Embryonic facial prominence (tissue), 1 donor: Measurements from ENCODE around the gene MMP25.
A peak's percentile ranks its signal among the peaks of the same experiment; 100 is the strongest.

ENCODE experiments used
- DNase-seq: peaks from one replicate; pipeline ENCODE4 v3.0.0-alpha.2; 2016; ENCODE audit errors: extremely low spot score

Gene MMP25

GRCh38 chr16:3015865-3016521 is 30.4 kb upstream of the MMP25 start:
- DNase-seq = no peak

GRCh38 chr16:3017344-3017743 is 29.0 kb upstream of the MMP25 start:
- no peak for DNase-seq

GRCh38 chr16:3017794-3018506 is 28.4 kb upstream of the MMP25 start, which contains the start of gene CLDN6:
Gene CLDN6, minus strand, starts transcription at chr16:3018183. Its CDS starts 2,162 bp downstream, at chr16:3016021.
- no peak for DNase-seq

GRCh38 chr16:3019594-3020246 is 26.6 kb upstream of the MMP25 start:
- no peak for DNase-seq

GRCh38 chr16:3020247-3020603 is 26.1 kb upstream of the MMP25 start, which contains the start of gene TNFRSF12A:
Gene TNFRSF12A, plus strand, starts transcription at chr16:3020368. Its CDS starts 30 bp downstream, at chr16:3020398.
- DNase-seq = no peak

GRCh38 chr16:3020604-3021448 is 25.5 kb upstream of the MMP25 start:
- no peak for DNase-seq

- no peak for DNase-seq
Measured at GRCh38 chr16:3021449-3022207, 24.7 kb upstream of the MMP25 start.

- peak; percentile 58 for DNase-seq
Measured at GRCh38 chr16:3022208-3022683, 24.1 kb upstream of the MMP25 start.

GRCh38 chr16:3022684-3023414 is 23.5 kb upstream of the MMP25 start:
- no peak for DNase-seq

GRCh38 chr16:3023415-3023668 is 23.0 kb upstream of the MMP25 start:
- DNase-seq = no peak

GRCh38 chr16:3023669-3024478 is 22.5 kb upstream of the MMP25 start, which contains the start of the genes HCFC1R1 and THOC6:
Gene HCFC1R1, minus strand, starts transcription at chr16:3023942. Its CDS starts 1 bp downstream, at chr16:3023941.
Gene THOC6, plus strand, starts transcription at chr16:3024035. Its CDS starts 292 bp downstream, at chr16:3024327.
- DNase-seq = peak; percentile 91

GRCh38 chr16:3025032-3026002 is 21.0 kb upstream of the MMP25 start:
- DNase-seq = no peak

- DNase-seq = no peak
Measured at GRCh38 chr16:3026003-3026378, 20.4 kb upstream of the MMP25 start.

- DNase-seq = no peak
Measured at GRCh38 chr16:3026609-3027488, 19.5 kb upstream of the MMP25 start.

- DNase-seq = no peak
Measured at GRCh38 chr16:3027489-3027795, 18.9 kb upstream of the MMP25 start.

- DNase-seq = no peak
Measured at GRCh38 chr16:3027983-3028715, 18.2 kb upstream of the MMP25 start.
